ENCODE data around the gene NAGK.
A peak's percentile ranks its signal among the peaks of the same experiment; 100 is the strongest.
"Not testable (repeated sequence)": the region's sequence is repeated elsewhere in the genome, so short reads cannot be mapped to it uniquely, and the experiment has no call there.

The NAGK gene

DNA sequence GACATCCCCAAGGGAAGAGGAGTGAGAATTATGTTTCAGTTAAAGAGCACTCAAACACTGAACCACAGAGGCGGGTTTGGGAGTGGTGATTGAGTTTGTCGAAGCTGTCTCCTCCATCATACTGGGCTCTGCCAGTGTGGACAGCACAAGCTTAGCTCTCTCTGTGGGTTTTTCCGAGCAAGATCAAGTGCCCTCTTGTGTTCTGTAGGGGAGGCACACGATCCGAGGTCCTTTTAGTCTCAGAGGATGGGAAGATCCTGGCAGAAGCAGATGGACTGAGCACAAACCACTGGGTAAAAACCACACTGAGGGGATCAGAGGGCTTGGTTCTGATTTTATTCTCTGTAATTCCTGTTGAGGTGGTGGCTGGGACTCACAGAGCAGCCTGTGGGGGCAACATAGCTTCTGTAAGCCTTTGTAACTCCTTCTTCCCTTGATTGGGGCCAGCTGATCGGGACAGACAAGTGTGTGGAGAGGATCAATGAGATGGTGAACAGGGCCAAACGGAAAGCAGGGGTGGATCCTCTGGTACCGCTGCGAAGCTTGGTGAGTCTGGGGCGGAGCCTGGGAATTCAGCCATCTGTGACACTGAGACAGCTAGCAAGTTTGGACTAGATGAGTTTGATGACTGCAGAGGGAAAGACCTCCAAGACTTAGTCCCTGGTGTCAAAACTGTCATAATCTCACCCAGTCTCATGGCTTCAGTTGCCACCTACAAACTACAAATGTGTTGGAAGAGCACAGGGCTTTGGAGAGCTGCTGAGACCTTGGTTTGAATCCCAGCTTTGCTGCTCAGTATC lies 2.0 kb downstream of the NAGK start:
- DNase-seq, result peak in 1 of 3 experiments; percentile 72

DNA sequence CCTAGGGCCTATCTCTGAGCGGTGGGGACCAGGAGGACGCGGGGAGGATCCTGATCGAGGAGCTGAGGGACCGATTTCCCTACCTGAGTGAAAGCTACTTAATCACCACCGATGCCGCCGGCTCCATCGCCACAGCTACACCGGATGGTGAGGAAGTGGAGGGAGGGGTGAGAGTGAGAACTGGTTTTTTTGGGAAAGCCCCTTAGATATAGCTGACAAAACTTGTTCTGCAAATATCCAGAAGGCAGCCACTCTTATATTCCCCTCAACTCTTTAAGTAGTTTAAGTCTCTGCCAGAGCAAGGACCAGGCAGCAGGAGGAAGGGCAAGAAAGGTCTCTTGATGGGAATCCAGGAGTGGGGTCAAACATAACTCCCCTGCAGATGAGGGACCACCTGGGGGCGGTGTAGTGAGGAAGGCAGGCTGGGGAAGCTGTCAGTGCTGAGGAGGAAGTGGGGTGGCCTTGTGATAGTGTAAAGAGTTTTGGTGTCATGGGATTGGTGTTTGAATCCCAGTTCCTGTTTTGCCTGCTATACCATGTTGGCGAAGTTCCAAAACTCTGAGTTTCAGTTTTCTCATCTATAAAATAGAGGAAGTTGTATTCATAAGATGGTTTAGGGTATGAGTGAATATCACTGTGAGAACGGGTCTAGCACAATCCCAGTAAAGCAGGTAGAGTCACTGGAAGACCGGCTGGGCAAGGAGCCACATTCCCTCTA lies 3.4 kb downstream of the NAGK start:
- DNase-seq, result no peak

DNA sequence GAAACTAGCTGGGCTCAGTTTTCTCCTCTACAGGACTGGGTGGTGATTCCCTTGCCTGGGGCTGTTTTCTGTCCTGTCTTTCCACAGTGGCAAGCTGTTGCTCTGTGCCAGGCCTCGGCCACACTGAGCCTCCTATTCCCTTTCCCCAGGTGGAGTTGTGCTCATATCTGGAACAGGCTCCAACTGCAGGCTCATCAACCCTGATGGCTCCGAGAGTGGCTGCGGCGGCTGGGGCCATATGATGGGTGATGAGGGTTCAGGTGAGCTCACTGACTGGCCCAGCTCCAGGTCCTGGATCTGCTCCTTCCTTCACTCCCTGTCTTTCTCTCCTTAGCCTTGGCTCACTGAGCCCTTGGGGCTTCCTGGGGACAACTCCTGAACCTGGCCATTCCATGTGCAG lies 4.0 kb downstream of the NAGK start:
- no peak for DNase-seq

DNA sequence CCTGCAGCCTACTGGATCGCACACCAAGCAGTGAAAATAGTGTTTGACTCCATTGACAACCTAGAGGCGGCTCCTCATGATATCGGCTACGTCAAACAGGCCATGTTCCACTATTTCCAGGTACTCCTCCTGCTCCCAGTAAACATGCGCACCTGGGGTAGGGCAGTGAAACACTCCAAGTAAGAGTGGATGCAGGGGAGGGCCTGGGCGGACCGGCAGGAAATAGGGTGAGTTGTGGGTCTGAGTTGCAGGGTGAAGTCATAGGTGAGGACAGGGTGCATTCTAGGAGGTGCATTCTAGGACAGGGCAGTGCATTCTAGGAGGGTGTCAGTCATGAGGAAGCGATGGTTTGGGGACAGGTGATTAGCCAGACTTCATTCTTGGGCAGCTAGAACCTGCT lies 5.0 kb downstream of the NAGK start:
- DNase-seq, result no peak

DNA sequence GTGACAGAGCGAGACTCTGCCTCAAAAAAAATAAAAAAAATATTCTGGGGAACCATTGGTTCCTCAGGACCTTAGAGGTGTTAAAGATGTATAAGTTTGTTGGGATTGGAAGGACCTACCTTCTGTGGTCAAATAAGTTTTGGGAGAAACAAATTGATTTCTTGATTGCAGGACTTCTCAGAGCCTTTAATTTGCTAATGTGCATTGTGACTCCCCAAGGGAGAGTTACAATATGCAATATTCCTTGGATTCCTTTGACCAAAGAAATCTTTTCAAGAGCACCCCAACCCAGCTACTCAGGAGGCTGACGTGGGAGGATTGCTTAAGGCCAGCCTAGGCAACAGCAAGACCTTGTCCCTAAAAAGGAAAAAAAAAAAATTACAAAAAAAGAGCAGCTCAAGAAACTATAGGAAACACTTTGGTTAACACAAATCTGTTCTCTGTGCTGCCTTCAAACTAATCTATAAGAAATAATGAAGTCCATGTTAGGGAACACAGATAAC lies 6.5 kb downstream of the NAGK start:
- no peak for DNase-seq

DNA sequence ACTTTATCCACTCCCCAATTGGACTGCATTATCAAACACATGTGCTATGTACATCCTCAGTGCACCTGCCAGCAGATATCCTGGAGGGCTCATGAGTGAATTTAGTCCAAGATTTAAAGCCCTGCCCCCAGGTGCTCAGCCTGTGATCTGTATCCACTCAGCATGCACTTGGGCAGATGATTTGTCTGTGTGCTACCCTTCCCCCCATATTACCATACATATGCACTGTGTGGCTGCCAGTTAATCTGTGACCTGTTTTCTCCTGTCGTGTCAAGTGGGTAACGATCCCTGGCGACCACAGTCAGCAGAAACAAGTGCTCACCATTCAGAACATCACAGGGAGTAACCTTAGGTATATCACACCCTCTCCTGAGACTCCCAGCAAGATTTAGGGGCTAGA lies 10.2 kb downstream of the NAGK start:
- peak; percentile 54 to 86 (median 59) for DNase-seq

DNA sequence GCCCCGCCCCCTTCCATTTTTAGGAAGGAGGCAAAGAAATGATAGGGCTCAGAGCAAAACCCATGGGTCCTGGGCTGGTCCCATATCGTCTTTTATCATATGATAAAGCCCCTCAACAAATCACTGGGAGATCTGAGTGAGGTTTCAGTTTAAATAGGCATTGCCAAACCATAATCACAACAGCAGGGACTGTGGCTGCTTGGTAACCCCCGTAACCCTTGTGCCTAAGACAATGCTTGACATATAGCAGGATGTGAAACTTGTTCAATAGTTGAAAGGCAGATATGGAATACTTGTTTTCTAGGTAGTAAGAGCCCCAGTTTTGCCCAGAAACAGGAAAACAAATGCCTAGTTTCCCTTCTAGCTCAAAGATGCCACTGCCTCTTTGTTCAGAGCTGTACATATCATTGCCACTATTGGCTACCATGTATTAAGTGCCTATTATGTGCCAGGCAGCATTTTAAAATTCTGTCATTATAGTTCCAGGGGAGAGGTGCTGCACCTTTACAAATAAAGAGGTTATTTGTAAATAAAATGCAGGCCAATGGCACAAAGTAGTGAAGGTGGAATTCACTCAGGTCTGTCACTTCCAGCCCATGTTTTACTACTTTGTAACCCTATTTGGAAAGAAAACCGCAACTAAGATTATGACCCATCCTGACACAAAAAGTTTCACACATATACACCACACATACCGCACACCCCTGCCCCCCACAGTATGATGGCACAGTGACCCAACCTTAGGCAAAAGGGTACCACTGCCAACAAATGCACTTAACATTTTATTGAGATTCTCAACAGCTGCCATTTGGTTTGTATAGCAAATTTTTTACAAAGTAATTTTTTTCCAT lies 14.2 kb downstream of the NAGK start:
- no peak for DNase-seq

DNA sequence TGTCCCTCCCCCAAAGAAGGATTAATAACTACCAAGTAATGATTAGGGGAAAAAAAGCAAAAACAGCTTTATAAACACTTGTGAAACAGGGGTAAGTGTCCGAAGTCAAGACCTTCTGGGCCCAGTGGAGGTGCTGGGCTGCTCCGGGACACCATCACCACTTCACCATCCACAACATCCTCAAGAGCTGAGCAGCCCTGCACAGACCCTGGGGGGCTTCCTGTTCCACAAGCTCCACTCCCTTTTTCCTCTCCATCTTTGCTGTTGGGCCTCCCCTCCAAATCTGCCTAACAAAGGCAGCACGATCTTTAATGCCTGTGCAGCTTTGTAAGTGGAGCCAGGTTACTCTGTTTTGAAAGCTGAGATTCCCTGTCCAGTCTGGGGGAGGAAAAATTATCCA lies 14.8 kb downstream of the NAGK start:
- DNase-seq, result not testable (repeated sequence)

DNA sequence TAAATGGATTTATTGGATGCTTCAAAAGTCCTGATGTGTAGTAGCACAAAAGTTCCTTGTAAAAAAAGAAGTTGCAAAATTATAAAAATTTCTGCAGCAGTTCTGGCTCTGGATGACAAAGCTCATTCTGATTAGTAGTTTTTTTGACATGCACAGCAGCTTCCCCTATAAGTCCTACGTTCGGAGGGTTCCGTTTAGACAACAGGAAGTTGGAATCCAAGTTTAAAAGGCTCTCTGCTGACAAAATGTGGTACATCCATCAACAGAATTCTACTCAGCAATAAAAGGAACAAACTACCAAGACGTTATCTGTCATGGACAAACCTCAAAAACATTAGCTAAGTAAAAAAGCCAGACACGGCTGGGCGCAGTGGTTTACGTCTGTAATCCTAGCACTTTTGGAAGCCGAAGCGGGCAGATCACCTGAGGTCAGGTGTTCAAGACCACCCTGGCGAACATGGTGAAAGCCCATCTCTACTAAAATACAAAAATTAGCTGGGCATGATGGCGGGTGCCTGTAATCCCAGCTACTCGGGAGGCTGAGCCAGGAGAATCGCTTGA lies 15.4 kb downstream of the NAGK start:
- DNase-seq, result not testable (repeated sequence)

DNA sequence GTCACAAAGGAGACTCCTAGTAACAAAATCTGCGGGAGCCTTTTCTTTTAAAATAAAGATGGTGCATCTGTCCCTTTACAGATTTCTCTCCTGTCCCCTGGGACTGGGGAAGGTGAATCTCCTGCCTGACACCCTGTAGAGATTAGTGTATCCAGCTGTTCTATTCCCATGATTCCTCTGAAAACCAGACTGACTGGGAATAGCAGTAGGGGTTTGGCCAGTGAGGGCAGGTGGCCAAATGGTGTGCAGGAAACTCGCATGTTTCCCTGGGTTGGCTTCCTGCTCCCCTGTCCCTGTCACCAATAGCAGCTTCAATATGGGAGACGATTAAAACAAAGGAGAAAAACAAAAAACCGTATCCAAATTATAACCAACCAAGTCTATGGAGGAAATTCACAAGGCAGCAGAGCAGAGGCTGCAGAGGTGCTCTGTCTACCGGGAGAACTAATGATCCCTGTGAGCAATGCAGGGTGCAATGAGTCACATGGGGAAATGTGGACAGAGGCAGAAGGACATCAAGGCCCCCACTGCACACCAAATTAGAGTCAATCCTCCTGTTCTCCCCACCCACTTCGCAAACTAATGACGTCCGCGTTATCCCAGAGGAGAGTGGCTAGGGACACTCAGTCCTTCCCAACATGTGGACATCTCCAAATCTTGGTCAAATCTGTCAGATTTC lies 17.0 kb downstream of the NAGK start:
- DNase-seq, result peak in 1 of 3 experiments; percentile 40

DNA sequence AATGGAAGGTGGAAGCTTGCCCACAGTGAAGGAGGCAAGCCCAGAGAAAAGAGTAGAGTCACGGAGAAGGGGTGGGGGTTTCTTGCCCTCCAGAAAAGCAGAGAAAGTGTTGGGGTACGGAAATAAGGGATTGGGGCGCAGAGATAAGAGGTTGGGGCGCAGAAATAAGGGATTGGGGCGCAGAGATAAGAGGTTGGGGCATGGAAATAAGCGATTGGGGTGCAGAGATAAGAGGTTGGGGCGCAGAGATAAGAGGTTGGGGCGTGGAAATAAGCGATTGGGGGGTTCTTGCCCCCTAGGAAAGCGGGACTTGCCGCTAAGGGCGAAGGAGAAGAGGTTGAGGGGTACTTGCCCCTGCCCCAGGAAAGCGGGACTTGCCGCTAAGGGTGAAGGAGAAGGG lies 21.0 kb downstream of the NAGK start:
- not testable (repeated sequence) for DNase-seq

DNA sequence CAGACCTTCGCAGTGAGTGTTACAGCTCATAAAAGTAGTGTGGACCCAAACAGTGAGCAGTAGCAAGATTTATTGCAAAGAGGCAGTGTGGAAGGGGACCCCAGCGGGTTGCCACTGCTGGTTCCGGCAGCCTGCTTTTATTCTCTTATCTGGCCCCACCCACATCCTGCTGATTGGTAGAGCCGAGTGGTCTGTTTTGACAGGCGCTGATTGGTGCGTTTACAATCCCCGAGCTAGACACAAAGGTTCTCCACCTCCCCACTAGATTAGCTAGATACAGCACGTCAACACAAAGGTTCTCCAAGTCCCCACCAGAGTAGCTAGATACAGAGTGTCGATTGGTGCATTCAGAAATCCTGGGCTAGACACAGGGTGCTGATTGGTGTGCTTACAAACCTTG lies 23.4 kb downstream of the NAGK start:
- DNase-seq, result not testable (repeated sequence)

DNA sequence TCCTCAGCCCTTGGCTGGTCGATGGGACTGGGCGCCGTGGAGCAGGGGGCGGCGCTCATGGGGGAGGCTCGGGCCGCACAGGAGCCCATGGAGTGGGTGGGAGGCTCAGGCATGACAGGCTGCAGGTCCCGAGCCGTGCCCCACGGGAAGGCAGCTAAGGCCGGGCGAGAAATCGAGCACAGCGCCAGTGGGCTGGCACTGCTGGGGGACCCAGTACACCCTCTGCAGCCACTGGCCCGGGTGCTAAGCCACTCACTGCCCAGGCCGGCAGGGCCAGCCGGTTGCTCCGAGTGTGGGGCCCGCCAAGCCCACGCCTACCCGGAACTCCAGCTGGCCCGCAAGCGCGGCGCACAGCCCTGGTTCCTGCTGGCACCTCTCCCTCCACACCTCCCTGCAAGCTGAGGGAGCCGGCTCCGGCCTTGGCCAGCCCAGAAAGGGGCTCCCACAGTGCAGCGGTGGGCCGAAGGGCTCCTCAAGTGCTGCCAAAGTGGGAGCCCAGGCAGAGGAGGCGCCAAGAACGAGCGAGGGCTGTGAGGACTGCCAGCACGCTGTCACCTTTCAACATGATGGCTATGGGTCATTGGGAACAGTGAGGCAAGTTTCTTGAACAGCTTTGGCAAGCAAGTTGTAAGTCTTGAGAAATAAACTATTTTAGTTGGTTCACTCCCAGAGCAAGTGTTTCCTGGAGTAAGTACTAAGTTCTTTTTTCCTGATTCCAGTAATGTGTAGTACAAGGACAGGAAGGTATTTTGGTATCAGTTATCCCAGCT lies 24.2 kb downstream of the NAGK start:
- DNase-seq, result not testable (repeated sequence)

DNA sequence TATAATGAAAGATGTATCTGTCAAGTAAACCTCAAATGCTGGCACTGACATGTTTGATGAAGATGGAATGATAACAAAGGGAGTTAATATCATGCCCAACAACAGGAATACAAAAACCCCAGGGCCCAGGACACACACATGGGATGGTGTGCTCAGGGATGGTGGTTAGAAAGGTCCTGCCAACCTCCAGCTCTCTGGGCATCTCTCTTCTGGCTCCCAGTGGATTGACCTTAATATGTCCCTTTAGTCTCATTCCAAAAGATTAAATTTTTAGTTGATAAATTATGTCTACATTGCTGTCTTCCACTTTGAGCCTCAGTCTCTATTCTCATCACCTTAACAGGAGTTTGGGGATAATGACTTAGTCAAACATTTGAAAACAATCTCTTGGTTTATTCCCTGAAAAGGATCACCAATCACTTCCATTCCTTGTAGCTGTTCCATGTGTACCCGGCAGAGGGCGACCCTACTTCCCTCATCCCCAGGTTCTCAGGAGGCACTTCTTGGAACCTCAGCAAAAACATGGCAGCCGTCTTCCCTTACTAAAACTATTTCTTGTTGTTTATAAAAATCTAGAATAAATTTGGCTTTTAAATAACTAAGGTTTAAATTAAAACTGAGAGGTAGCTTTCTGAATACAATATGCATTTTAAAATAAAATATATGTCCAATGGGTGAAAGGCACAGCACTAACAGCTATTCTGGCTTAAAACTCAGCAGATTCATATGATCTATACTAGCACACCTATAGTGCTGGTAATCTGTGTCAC lies 31.9 kb downstream of the NAGK start:
- DNase-seq, result peak; percentile 13 to 82 (median 48)

DNA sequence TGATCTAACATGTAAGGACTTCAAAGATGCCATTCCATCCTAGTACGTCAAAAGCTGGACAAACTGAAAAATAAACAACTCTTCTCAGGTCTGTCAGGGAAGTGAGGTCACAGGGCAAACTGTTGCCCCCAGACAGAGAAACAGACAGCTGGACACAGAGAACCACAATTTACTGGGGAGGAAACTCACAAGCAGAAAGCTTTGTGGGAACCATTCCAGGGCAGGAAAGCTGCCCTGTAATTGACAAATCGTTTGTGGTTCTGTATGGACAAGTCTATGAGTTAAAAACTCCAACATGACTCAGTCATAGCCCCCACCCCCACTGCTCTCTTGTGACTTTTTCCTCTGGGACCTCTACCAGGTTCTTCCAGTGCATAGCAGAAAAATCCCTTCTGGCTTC lies 33.2 kb downstream of the NAGK start:
- DNase-seq, result no peak

DNA sequence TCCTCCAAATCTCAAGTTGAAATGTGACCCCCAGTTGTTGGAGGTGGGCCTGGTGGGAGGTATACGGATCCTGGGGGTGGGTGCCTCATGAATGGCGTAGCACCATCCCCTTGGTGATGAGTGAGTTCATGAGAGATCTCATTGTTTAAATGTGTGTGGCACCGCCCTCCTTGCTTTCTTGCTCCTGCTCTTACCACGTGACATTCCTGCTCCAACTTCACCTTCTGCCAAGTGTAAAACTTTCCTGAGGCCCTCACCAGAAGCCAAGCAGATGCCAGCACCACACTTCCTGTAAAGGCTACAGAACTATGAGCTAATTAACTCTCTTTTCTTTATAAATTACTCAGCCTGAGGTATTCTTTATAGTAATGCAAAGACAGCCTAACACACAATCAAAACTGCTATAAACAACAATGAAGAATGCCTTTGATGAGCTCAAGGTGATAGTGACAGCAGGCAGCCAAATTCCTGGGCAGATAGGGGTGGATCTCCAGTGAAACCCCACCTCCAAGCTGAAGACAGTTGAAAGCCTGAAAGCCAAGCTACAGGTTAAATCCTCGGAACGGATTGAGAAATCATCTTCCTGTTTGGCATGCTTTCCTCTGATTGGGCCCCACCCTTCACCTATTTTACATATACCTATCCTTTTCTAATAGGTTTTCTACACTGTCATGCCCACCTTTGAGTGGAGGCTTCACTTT lies 34.7 kb downstream of the NAGK start:
- DNase-seq, result no peak

DNA sequence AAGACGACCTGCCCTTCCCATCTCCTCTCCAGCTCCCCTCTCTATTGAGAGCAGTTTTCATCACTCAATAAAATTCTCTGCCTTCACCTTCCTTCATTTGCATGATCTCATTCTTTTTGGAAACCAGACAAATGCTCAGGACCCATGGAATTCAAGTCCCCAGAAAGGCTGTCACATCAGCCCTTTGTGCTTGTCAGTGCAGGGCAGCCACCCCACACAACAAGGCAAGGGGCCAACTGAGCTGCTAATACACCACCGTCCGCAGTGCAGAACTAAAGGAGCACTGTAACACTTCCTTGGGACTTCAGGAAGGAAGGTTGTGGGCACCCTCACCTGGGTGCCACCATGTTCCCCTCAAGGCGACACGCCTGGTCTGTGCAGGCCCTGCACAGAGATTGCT lies 35.4 kb downstream of the NAGK start:
- no peak for DNase-seq

DNA sequence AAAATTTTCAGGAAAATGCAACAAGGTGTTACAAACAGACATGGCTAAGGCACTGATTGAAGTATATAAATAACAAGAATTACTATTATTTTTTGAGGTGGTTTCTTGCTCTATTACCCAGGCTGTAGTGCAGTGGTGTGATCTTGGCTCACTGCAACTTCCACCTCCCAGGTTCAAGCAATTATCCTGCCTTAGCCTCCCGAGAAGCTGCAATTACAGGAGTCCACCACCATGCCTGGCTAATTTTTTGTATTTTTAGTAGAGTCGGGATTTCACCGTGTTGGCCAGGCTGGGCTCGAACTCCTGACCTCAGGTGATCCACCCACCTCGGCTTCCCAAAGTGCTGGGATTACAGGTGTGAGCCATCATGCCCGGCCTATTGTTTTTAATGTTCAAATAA lies 38.0 kb downstream of the NAGK start:
- not testable (repeated sequence) for DNase-seq

DNA sequence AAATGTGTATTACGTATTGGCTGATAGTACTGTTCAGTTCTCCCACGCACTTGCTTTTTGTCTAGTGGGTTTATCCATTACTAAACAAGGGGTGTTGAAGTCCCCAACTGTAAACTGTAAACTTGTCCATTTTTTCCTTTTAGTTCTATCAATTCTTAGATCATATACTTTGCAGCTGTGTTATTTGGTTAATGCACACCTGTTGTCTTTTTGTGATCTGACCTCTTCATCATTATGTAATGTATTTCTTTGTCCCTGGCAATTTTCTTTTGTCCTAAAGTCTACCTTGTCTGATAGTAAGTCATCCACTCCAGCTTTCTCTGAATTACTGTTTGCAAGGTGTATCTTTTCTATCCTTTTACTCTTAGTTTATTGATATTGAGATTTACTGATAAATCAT lies 39.6 kb downstream of the NAGK start:
- no peak for DNase-seq

DNA sequence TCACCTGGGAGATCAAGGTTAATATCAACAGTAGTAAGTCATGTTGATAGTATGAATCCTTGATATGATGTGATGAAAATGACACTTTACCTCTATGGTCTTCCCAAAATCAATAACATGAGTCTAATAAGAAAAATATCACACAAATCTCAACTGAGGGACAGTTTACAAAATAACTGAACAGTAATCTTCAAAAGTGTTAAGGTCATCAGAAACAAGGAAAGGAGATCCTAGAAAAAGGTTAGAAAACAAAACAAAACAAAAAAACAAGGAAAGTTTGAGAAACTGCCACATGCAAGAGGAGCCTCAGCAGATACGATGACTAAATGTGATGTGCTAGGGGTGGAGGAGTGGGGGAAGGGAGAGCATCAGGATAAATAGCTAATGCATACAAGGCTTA lies 45.4 kb downstream of the NAGK start:
- DNase-seq, result no peak

Measured in NCI-H1417 (cell line).